ENCODE results near the gene ARHGAP26.

ARHGAP26 gene

GRCh38 chr5:143204474-143205246 lies 434.5 kb downstream of the ARHGAP26 start:
- H3K27me3 ChIP-seq (ENCODE audit: control insufficient read depth in 5 of 5, insufficient read depth in 4 of 5, low read length in 5 of 5): no peaks in the 10 kb centered on the region
- H3K4me3 ChIP-seq (ENCODE audit: low read depth in 1 of 5, low read length in 5 of 5): no peak overlapping the region
- H3K9me3 ChIP-seq (ENCODE audit: control insufficient read depth in 5 of 5, low read length in 5 of 5): no peaks in the 10 kb centered on the region
- H3K4me1 ChIP-seq (ENCODE audit: control insufficient read depth in 5 of 5, insufficient read depth in 5 of 5, low read length in 5 of 5): peaks cover 8 to 47% (median 35%) of the 10 kb centered on the region in 5 donors
- H3K27ac ChIP-seq (ENCODE audit: low read depth, low read length): no peak overlapping the region
- no peaks in the 10 kb centered on the region for H3K36me3 ChIP-seq (ENCODE audit: control insufficient read depth in 5 of 5, insufficient read depth in 5 of 5, low read length in 5 of 5)
- H3K9ac ChIP-seq (ENCODE audit: low read length in 5 of 5): no peak overlapping the region

- Histone ChIP-seq H3K36me3 (ENCODE audit: control insufficient read depth in 5 of 5, insufficient read depth in 5 of 5, low read length in 5 of 5) (no peaks in the 10 kb centered on the region), H3K27me3 (ENCODE audit: control insufficient read depth in 5 of 5, insufficient read depth in 4 of 5, low read length in 5 of 5) (no peaks in the 10 kb centered on the region), H3K9ac (ENCODE audit: low read length in 5 of 5) (no peak overlapping the region), H3K4me3 (ENCODE audit: low read depth in 1 of 5, low read length in 5 of 5) (no peak overlapping the region), H3K9me3 (ENCODE audit: control insufficient read depth in 5 of 5, low read length in 5 of 5) (no peaks in the 10 kb centered on the region), H3K27ac (ENCODE audit: low read depth, low read length) (no peak overlapping the region), H3K4me1 (ENCODE audit: control insufficient read depth in 5 of 5, insufficient read depth in 5 of 5, low read length in 5 of 5) (peaks cover 8 to 39% (median 30%) of the 10 kb centered on the region in 5 donors)
These were observed 435.2 kb downstream of the ARHGAP26 start for GRCh38 chr5:143205386-143205785.

GRCh38 chr5:143205883-143206195 lies 435.7 kb downstream of the ARHGAP26 start:
- Histone ChIP-seq H3K9me3 (ENCODE audit: control insufficient read depth in 5 of 5, low read length in 5 of 5) (no peaks in the 10 kb centered on the region), H3K27me3 (ENCODE audit: control insufficient read depth in 5 of 5, insufficient read depth in 4 of 5, low read length in 5 of 5) (no peaks in the 10 kb centered on the region), H3K27ac (ENCODE audit: low read depth, low read length) (no peak overlapping the region), H3K4me1 (ENCODE audit: control insufficient read depth in 5 of 5, insufficient read depth in 5 of 5, low read length in 5 of 5) (peaks cover 8 to 35% (median 30%) of the 10 kb centered on the region in 5 donors), H3K9ac (ENCODE audit: low read length in 5 of 5) (no peak overlapping the region), H3K36me3 (ENCODE audit: control insufficient read depth in 5 of 5, insufficient read depth in 5 of 5, low read length in 5 of 5) (no peaks in the 10 kb centered on the region), H3K4me3 (ENCODE audit: low read depth in 1 of 5, low read length in 5 of 5) (no peak overlapping the region)

GRCh38 chr5:143206196-143207053 lies 436.2 kb downstream of the ARHGAP26 start:
- no peak overlapping the region for H3K9ac ChIP-seq (ENCODE audit: low read length in 5 of 5)
- no peaks in the 10 kb centered on the region for H3K27me3 ChIP-seq (ENCODE audit: control insufficient read depth in 5 of 5, insufficient read depth in 4 of 5, low read length in 5 of 5)
- H3K4me3 ChIP-seq (ENCODE audit: low read depth in 1 of 5, low read length in 5 of 5): no peak overlapping the region
- H3K4me1 ChIP-seq (ENCODE audit: control insufficient read depth in 5 of 5, insufficient read depth in 5 of 5, low read length in 5 of 5): peaks cover 4 to 35% (median 28%) of the 10 kb centered on the region in 5 donors
- no peak overlapping the region for H3K27ac ChIP-seq (ENCODE audit: low read depth, low read length)
- H3K36me3 ChIP-seq (ENCODE audit: control insufficient read depth in 5 of 5, insufficient read depth in 5 of 5, low read length in 5 of 5): no peaks in the 10 kb centered on the region
- no peaks in the 10 kb centered on the region for H3K9me3 ChIP-seq (ENCODE audit: control insufficient read depth in 5 of 5, low read length in 5 of 5)

- peaks cover 4 to 42% (median 29%) of the 10 kb centered on the region in 5 donors for H3K4me1 ChIP-seq (ENCODE audit: control insufficient read depth in 5 of 5, insufficient read depth in 5 of 5, low read length in 5 of 5)
- no peak overlapping the region for H3K4me3 ChIP-seq (ENCODE audit: low read depth in 1 of 5, low read length in 5 of 5)
- no peak overlapping the region for H3K9ac ChIP-seq (ENCODE audit: low read length in 5 of 5)
- no peaks in the 10 kb centered on the region for H3K9me3 ChIP-seq (ENCODE audit: control insufficient read depth in 5 of 5, low read length in 5 of 5)
- no peaks in the 10 kb centered on the region for H3K27me3 ChIP-seq (ENCODE audit: control insufficient read depth in 5 of 5, insufficient read depth in 4 of 5, low read length in 5 of 5)
- no peaks in the 10 kb centered on the region for H3K36me3 ChIP-seq (ENCODE audit: control insufficient read depth in 5 of 5, insufficient read depth in 5 of 5, low read length in 5 of 5)
- H3K27ac ChIP-seq (ENCODE audit: low read depth, low read length): no peak overlapping the region
These were observed 436.9 kb downstream of the ARHGAP26 start for GRCh38 chr5:143207058-143207457.

GRCh38 chr5:143207563-143208364 lies 437.6 kb downstream of the ARHGAP26 start:
- H3K27me3 ChIP-seq (ENCODE audit: control insufficient read depth in 5 of 5, insufficient read depth in 4 of 5, low read length in 5 of 5): no peaks in the 10 kb centered on the region
- H3K4me1 ChIP-seq (ENCODE audit: control insufficient read depth in 5 of 5, insufficient read depth in 5 of 5, low read length in 5 of 5): peaks cover 4 to 49% (median 33%) of the 10 kb centered on the region in 5 donors
- H3K36me3 ChIP-seq (ENCODE audit: control insufficient read depth in 5 of 5, insufficient read depth in 5 of 5, low read length in 5 of 5): no peaks in the 10 kb centered on the region
- peak overlapping the region; percentile 19 for H3K27ac ChIP-seq (ENCODE audit: low read depth, low read length)
- H3K4me3 ChIP-seq (ENCODE audit: low read depth in 1 of 5, low read length in 5 of 5): no peak overlapping the region
- H3K9me3 ChIP-seq (ENCODE audit: control insufficient read depth in 5 of 5, low read length in 5 of 5): no peaks in the 10 kb centered on the region
- H3K9ac ChIP-seq (ENCODE audit: low read length in 5 of 5): no peak overlapping the region

GRCh38 chr5:143208365-143208641 lies 438.1 kb downstream of the ARHGAP26 start:
- no peaks in the 10 kb centered on the region for H3K36me3 ChIP-seq (ENCODE audit: control insufficient read depth in 5 of 5, insufficient read depth in 5 of 5, low read length in 5 of 5)
- H3K4me3 ChIP-seq (ENCODE audit: low read depth in 1 of 5, low read length in 5 of 5): peak overlapping the region in 1 of 5 donors; percentile 11
- peaks cover 10 to 54% (median 37%) of the 10 kb centered on the region in 5 donors for H3K4me1 ChIP-seq (ENCODE audit: control insufficient read depth in 5 of 5, insufficient read depth in 5 of 5, low read length in 5 of 5)
- H3K27me3 ChIP-seq (ENCODE audit: control insufficient read depth in 5 of 5, insufficient read depth in 4 of 5, low read length in 5 of 5): no peaks in the 10 kb centered on the region
- peak overlapping the region; percentile 19 for H3K27ac ChIP-seq (ENCODE audit: low read depth, low read length)
- no peak overlapping the region for H3K9ac ChIP-seq (ENCODE audit: low read length in 5 of 5)
- no peaks in the 10 kb centered on the region for H3K9me3 ChIP-seq (ENCODE audit: control insufficient read depth in 5 of 5, low read length in 5 of 5)

GRCh38 chr5:143208781-143209510 lies 438.8 kb downstream of the ARHGAP26 start:
- H3K27ac ChIP-seq (ENCODE audit: low read depth, low read length): peak overlapping the region; percentile 19

GRCh38 chr5:143209881-143210395 lies 439.8 kb downstream of the ARHGAP26 start:
- peaks cover 15 to 68% (median 50%) of the 10 kb centered on the region in 5 donors for H3K4me1 ChIP-seq (ENCODE audit: control insufficient read depth in 5 of 5, insufficient read depth in 5 of 5, low read length in 5 of 5)
- H3K36me3 ChIP-seq (ENCODE audit: control insufficient read depth in 5 of 5, insufficient read depth in 5 of 5, low read length in 5 of 5): peaks cover 0 to 3% (median 0%) of the 10 kb centered on the region in 5 donors
- H3K9ac ChIP-seq (ENCODE audit: low read length in 5 of 5): no peak overlapping the region
- no peaks in the 10 kb centered on the region for H3K27me3 ChIP-seq (ENCODE audit: control insufficient read depth in 5 of 5, insufficient read depth in 4 of 5, low read length in 5 of 5)
- no peak overlapping the region for H3K4me3 ChIP-seq (ENCODE audit: low read depth in 1 of 5, low read length in 5 of 5)
- no peak overlapping the region for H3K27ac ChIP-seq (ENCODE audit: low read depth, low read length)
- H3K9me3 ChIP-seq (ENCODE audit: control insufficient read depth in 5 of 5, low read length in 5 of 5): no peaks in the 10 kb centered on the region

More at GRCh38 chr5:143208781-143209510, 438.8 kb downstream of the ARHGAP26 start:
- peak overlapping the region in 1 of 5 donors; percentile 11 for H3K4me3 ChIP-seq (ENCODE audit: low read depth in 1 of 5, low read length in 5 of 5)
- no peaks in the 10 kb centered on the region for H3K9me3 ChIP-seq (ENCODE audit: control insufficient read depth in 5 of 5, low read length in 5 of 5)
- H3K36me3 ChIP-seq (ENCODE audit: control insufficient read depth in 5 of 5, insufficient read depth in 5 of 5, low read length in 5 of 5): no peaks in the 10 kb centered on the region
- H3K9ac ChIP-seq (ENCODE audit: low read length in 5 of 5): no peak overlapping the region
- H3K4me1 ChIP-seq (ENCODE audit: control insufficient read depth in 5 of 5, insufficient read depth in 5 of 5, low read length in 5 of 5): peaks cover 12 to 61% (median 43%) of the 10 kb centered on the region in 5 donors
- H3K27me3 ChIP-seq (ENCODE audit: control insufficient read depth in 5 of 5, insufficient read depth in 4 of 5, low read length in 5 of 5): no peaks in the 10 kb centered on the region
